ENCODE data around the gene PDCL2.

The PDCL2 gene

GRCh38 chr4:55539658-55540057 is 52.4 kb downstream of the PDCL2 start:
- TF ChIP-seq POLR2A (IDR thresholded peaks at IDR 0.05; ENCODE audit: low read length): no peak
- no peak for TF ChIP-seq GATA1 (IDR thresholded peaks at IDR 0.05; ENCODE audit: low read depth, low read length)
- no peak for DNase-seq

- TF ChIP-seq POLR2A (IDR thresholded peaks at IDR 0.05; ENCODE audit: low read length) (no peak), GATA1 (IDR thresholded peaks at IDR 0.05; ENCODE audit: low read depth, low read length) (no peak)
- no peak for DNase-seq
These were observed 53.5 kb downstream of the PDCL2 start for GRCh38 chr4:55538531-55538930.

GRCh38 chr4:55534306-55534705 is 57.7 kb downstream of the PDCL2 start:
- TF ChIP-seq GATA1 (IDR thresholded peaks at IDR 0.05; ENCODE audit: low read depth, low read length) (no peak), POLR2A (IDR thresholded peaks at IDR 0.05; ENCODE audit: low read length) (no peak)
- DNase-seq: no peak

GRCh38 chr4:55530691-55531090 is 61.4 kb downstream of the PDCL2 start:
- no peak for TF ChIP-seq GATA1 (IDR thresholded peaks at IDR 0.05; ENCODE audit: low read depth, low read length)
- TF ChIP-seq POLR2A (IDR thresholded peaks at IDR 0.05; ENCODE audit: low read length): no peak
- DNase-seq: no peak

GRCh38 chr4:55530167-55530566 is 61.9 kb downstream of the PDCL2 start:
- TF ChIP-seq POLR2A (IDR thresholded peaks at IDR 0.05; ENCODE audit: low read length) (no peak), GATA1 (IDR thresholded peaks at IDR 0.05; ENCODE audit: low read depth, low read length) (no peak)
- no peak for DNase-seq

- TF ChIP-seq POLR2A (IDR thresholded peaks at IDR 0.05; ENCODE audit: low read length) (no peak), GATA1 (IDR thresholded peaks at IDR 0.05; ENCODE audit: low read depth, low read length) (no peak)
- DNase-seq: no peak
These were observed 63.6 kb downstream of the PDCL2 start for GRCh38 chr4:55528491-55528890.

GRCh38 chr4:55524844-55525571 is 67.0 kb downstream of the PDCL2 start:
- no peak for DNase-seq
- TF ChIP-seq GATA1 (IDR thresholded peaks at IDR 0.05; ENCODE audit: low read depth, low read length): no peak
- TF ChIP-seq POLR2A (IDR thresholded peaks at IDR 0.05; ENCODE audit: low read length): no peak

- TF ChIP-seq GATA1 (IDR thresholded peaks at IDR 0.05; ENCODE audit: low read depth, low read length): no peak
- TF ChIP-seq POLR2A (IDR thresholded peaks at IDR 0.05; ENCODE audit: low read length): no peak
- DNase-seq: no peak
These were observed 73.6 kb downstream of the PDCL2 start for GRCh38 chr4:55518442-55518841.

GRCh38 chr4:55517526-55518229 is 74.4 kb downstream of the PDCL2 start:
- no peak for DNase-seq

GRCh38 chr4:55512922-55513571 is 79.0 kb downstream of the PDCL2 start:
- TF ChIP-seq GATA1 (IDR thresholded peaks at IDR 0.05; ENCODE audit: low read depth, low read length): no peak
- no peak for TF ChIP-seq POLR2A (IDR thresholded peaks at IDR 0.05; ENCODE audit: low read length)
- DNase-seq: no peak

More at GRCh38 chr4:55517526-55518229, 74.4 kb downstream of the PDCL2 start:
- TF ChIP-seq GATA1 (IDR thresholded peaks at IDR 0.05; ENCODE audit: low read depth, low read length) (no peak), POLR2A (IDR thresholded peaks at IDR 0.05; ENCODE audit: low read length) (no peak)

GRCh38 chr4:55512077-55512476 is 80.0 kb downstream of the PDCL2 start:
- TF ChIP-seq GATA1 (IDR thresholded peaks at IDR 0.05; ENCODE audit: low read depth, low read length) (no peak), POLR2A (IDR thresholded peaks at IDR 0.05; ENCODE audit: low read length) (no peak)
- no peak for DNase-seq

- no peak for DNase-seq
- TF ChIP-seq GATA1 (IDR thresholded peaks at IDR 0.05; ENCODE audit: low read depth, low read length) (no peak), POLR2A (IDR thresholded peaks at IDR 0.05; ENCODE audit: low read length) (no peak)
These were observed 81.4 kb downstream of the PDCL2 start for GRCh38 chr4:55510685-55511084.

- no peak for DNase-seq
- TF ChIP-seq POLR2A (IDR thresholded peaks at IDR 0.05; ENCODE audit: low read length): no peak
- TF ChIP-seq GATA1 (IDR thresholded peaks at IDR 0.05; ENCODE audit: low read depth, low read length): no peak
These were observed 82.8 kb downstream of the PDCL2 start for GRCh38 chr4:55509266-55509665.

GRCh38 chr4:55507612-55508011 is 84.4 kb downstream of the PDCL2 start:
- TF ChIP-seq GATA1 (IDR thresholded peaks at IDR 0.05; ENCODE audit: low read depth, low read length): no peak
- no peak for TF ChIP-seq POLR2A (IDR thresholded peaks at IDR 0.05; ENCODE audit: low read length)
- no peak for DNase-seq

Data from erythroblast (primary cell).